Measurements from ENCODE around the gene MAPK8IP1. TPM values are rescaled to one million over a fixed set of nuclear protein-coding genes. Genes with fewer than 3 reads are reported as not detected.

The MAPK8IP1 gene
- total RNA-seq, 3 donors from 2014 or later: 1.6 to 12.3 (median 2.5) TPM

DNA sequence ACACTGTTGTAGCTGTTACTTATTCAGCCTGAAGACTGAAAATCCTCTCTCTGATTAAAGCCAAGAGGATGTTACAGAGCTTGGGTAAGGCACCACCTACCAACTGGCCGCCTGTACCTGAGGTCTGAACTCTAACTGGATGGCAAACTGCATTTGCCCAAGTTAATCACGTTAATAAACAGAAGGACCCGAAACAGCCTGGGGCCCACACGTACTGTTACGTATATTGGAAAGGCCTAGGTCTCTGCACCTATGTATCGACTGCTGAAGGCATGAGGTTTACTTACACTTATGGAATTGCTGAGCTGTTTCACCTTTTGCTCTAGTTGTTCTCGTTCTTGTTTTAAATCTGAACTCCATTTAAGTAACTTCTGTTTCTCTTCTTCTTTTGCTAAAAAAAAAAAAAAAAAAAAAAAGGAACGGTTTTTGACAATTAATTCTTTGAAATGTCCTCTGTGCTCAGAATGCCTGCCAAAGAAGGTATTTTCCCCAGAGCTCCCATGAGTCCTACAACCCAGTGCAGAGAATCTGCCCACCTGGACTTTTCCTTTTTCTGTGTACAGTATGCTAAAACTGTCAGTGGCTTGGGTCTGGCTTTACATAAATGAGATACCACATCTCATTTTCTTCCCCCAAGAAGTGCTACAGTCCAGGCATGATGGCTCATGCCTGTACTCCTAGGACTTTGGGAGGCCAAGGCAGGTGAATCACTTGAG, 50.1 kb downstream of the MAPK8IP1 start:
- Histone ChIP-seq H3K4me1 (ENCODE audit: low read depth) (no peaks in the 10 kb centered on the region), H3K36me3 (ENCODE audit: low read depth) (no peaks in the 10 kb centered on the region), H3K9me3 (no peaks in the 10 kb centered on the region), H3K4me3 (no peak overlapping the region)
- DNase-seq (no peak), ATAC-seq (no peak)
- TF ChIP-seq, protein P1, sequence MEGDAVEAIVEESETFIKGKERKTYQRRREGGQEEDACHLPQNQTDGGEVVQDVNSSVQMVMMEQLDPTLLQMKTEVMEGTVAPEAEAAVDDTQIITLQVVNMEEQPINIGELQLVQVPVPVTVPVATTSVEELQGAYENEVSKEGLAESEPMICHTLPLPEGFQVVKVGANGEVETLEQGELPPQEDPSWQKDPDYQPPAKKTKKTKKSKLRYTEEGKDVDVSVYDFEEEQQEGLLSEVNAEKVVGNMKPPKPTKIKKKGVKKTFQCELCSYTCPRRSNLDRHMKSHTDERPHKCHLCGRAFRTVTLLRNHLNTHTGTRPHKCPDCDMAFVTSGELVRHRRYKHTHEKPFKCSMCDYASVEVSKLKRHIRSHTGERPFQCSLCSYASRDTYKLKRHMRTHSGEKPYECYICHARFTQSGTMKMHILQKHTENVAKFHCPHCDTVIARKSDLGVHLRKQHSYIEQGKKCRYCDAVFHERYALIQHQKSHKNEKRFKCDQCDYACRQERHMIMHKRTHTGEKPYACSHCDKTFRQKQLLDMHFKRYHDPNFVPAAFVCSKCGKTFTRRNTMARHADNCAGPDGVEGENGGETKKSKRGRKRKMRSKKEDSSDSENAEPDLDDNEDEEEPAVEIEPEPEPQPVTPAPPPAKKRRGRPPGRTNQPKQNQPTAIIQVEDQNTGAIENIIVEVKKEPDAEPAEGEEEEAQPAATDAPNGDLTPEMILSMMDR (IDR thresholded peaks at IDR 0.05): no peak
- intact Hi-C loops (cut with DNase I, micrococcal nuclease): no loop called here

DNA sequence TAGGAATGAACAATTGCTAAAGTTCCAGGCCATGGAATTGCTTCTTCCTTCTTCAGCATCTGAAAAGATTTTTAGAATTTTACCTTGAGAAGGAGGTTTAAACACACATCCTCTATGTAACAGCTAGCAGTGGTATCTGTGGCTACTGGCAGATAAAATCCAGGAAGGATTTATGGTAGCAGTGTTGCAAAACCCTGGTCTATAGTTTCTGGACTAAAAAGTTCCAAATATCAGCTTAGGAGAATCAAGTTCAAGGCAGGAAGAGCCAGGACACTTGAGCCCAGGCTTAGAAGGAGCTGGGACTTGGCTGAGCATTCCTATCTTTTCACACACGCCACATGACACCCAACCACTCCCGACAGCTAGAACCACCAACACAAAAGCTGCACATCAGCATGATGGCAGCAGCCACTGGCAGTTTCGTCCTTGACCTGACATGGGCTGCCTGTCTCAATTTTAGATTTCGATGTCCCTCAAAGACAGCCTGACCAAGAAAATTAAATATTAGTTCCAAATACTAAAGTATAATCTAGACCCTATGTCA, 51.1 kb downstream of the MAPK8IP1 start:
- DNase-seq (no peak), ATAC-seq (no peak)
- no peak overlapping the region for H3K4me3 ChIP-seq
- TF ChIP-seq, protein P1 (IDR thresholded peaks at IDR 0.05): no peak
- H3K9me3 ChIP-seq: no peaks in the 10 kb centered on the region
- no peaks in the 10 kb centered on the region for H3K36me3 ChIP-seq (ENCODE audit: low read depth)
- intact Hi-C loops (cut with DNase I, micrococcal nuclease): no loop called here
- no peaks in the 10 kb centered on the region for H3K4me1 ChIP-seq (ENCODE audit: low read depth)

DNA sequence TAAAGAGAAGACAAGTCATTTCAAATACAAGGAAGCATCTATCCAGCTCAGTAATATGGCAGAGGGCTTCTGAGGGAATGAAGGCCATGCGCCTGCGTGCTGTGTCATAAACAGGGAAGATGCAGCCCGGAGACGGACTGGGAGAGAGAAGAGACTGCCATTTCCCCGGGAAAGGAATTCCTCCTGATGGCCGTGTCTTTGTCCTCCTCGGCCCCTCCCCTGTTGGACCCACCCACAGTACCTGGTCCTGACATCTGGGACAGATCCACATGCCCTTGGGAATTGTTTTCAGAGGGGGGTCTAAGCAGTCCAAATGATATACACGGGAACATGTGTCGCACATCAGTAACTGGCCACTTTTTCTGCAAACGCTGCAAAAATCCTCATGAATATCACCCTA, 52.5 kb downstream of the MAPK8IP1 start:
- ATAC-seq: no peak
- TF ChIP-seq, protein P1 (IDR thresholded peaks at IDR 0.05): no peak
- no peak for DNase-seq
- Histone ChIP-seq H3K36me3 (ENCODE audit: low read depth) (no peaks in the 10 kb centered on the region), H3K4me3 (no peak overlapping the region), H3K9me3 (no peaks in the 10 kb centered on the region), H3K4me1 (ENCODE audit: low read depth) (no peaks in the 10 kb centered on the region)
- intact Hi-C loops (cut with DNase I, micrococcal nuclease): no loop called here

DNA sequence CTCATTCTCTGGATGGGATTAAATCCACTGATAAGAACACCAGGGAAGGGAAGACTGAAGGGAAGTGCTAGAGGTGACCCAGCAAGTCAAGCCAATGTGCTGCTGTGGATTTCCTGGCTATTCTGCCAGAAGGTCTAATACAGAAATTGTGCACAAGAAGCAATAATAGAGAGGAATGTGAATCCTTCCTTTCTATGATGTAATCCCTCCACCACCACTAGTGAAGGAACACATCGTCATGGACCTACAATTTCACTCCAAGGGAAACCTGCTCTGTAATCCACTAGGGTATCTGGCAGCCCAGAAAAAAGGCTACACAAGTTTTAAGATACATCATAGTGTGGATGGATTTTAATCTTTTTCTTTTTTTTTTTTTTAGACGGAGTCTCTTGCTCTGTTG, 54.4 kb downstream of the MAPK8IP1 start:
- intact Hi-C loops (cut with DNase I, micrococcal nuclease): no loop called here
- no peaks in the 10 kb centered on the region for H3K36me3 ChIP-seq (ENCODE audit: low read depth)

DNA sequence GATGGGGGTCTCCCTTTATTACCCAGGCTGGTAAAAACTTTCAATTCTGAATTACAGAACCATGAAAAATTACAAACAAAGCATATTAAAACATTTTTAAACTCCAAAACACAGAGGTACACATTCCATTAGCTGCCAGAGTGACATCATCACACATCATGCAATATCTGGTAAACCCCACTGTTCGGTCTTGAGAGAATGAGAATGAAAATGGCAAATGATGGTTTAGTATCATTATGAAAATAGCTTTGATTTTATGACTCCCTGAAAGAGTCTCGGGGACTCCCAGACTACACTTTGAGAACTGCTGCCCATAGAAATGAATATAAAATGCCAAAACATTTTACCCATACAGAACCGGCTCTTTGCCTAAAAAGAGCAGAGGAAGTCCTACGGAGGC, 55.8 kb downstream of the MAPK8IP1 start:
- TF ChIP-seq, protein P1 (IDR thresholded peaks at IDR 0.05): no peak
- Histone ChIP-seq H3K9me3 (no peaks in the 10 kb centered on the region), H3K36me3 (ENCODE audit: low read depth) (no peaks in the 10 kb centered on the region), H3K4me3 (no peak overlapping the region), H3K4me1 (ENCODE audit: low read depth) (no peaks in the 10 kb centered on the region)
- no peak for ATAC-seq
- no peak for DNase-seq
- intact Hi-C loops (cut with DNase I, micrococcal nuclease): no loop called here

More for the DNA sequence above, 54.4 kb downstream of the MAPK8IP1 start:
- Histone ChIP-seq H3K4me1 (ENCODE audit: low read depth) (no peaks in the 10 kb centered on the region), H3K9me3 (no peaks in the 10 kb centered on the region), H3K4me3 (no peak overlapping the region)
- no peak for ATAC-seq
- DNase-seq: no peak
- TF ChIP-seq, protein P1 (IDR thresholded peaks at IDR 0.05): no peak

All from mucosa of descending colon (tissue), 3 donors.